Tibial artery (tissue), 4 donors: ENCODE results near the gene MOB1B.
"Not testable (repeated sequence)": the region's sequence is repeated elsewhere in the genome, so short reads cannot be mapped to it uniquely, and the experiment has no call there.

Experiments
- DNase-seq, 2 donors: peaks; one replicate each; pipeline ENCODE4 v3.0.0-alpha.2; 2019
- H3K27ac ChIP-seq, 2 donors: fragments of 200-600 bp; sonication (generic) in 1 of 2; 1 replicate in 1 of 2; 2 replicates in 1 of 2; pipeline ENCODE4 v1.5.1; 2018 to 2019; ENCODE audit warnings: mild to moderate bottlenecking in 1 of 2
- H3K27me3 ChIP-seq, 2 donors: fragments of 200-600 bp; sonication (generic) in 1 of 2; one replicate each; pipeline versions ENCODE4 v1.5.1 to v1.6.0; 2016 to 2019
- H3K36me3 ChIP-seq, 3 donors: fragments of 200-600 bp; sonication (generic) in 2 of 3; one replicate each; pipeline ENCODE4 v1.5.1; 2016 to 2019; ENCODE audit warnings: mild to moderate bottlenecking in 2 of 3
- H3K4me1 ChIP-seq, 4 donors: fragments of 200-600 bp; sonication (generic) in 2 of 4; 1 replicate in 3 of 4; 2 replicates in 1 of 4; pipeline ENCODE4 v1.5.1; 2016 to 2019
- H3K4me3 ChIP-seq, 2 donors: fragments of 200-600 bp; sonication (generic) in 1 of 2; 1 replicate in 1 of 2; 2 replicates in 1 of 2; pipeline ENCODE4 v1.5.1; 2018 to 2019; ENCODE audit warnings: mild to moderate bottlenecking in 2 of 2
- H3K9me3 ChIP-seq, 3 donors: fragments of 200-600 bp; sonication (generic) in 1 of 3; one replicate each; pipeline ENCODE4 v1.5.1; 2016 to 2019
- intact Hi-C: fragments of 100-400 bp; cut with DNase I; formaldehyde crosslinking; loops from one replicate; pipeline ENCODE4 v1.15.0; 2023; ENCODE audit warnings: low total_unique reads
- TF ChIP-seq, protein P1 (sequence below), 2 experiments: fragments of 200-600 bp in 1 of 2; fragments of 450-650 bp in 1 of 2; IDR thresholded peaks; one replicate each; pipeline ENCODE4 v1.5.1; 2017 to 2019; ENCODE audit warnings: antibody characterized with exemption in 2 of 2, mild to moderate bottlenecking in 1 of 2, moderate library complexity in 1 of 2

MOB1B gene

DNA sequence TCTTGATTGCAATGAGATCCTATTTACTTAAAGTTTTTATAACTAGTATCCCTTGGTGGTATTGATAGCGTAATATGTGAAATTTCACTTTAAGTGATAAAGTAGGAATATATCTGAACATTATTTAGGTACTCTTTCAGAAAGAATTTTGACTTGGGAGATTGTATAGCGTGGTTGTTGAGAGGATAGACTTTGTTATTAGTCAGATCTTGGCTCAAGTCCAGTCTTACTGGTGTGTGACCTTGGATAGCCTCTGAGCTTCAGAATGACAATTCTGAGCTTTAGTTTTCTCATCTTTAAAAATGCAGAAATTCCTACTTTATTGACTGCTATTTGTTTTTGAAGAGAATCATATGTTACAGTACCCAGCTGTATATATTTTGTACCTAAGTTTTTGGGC is 123.9 kb downstream of the MOB1B start:
- DNase-seq, result no peak
- Histone ChIP-seq H3K9me3 (no peaks in the 10 kb centered on the region), H3K27ac (no peak overlapping the region), H3K27me3 (no peaks in the 10 kb centered on the region), H3K36me3 (peaks cover 0 to 19% (median 13%) of the 10 kb centered on the region in 3 donors), H3K4me3 (no peak overlapping the region), H3K4me1 (peaks cover 0 to 11% (median 0%) of the 10 kb centered on the region in 4 donors)
- intact Hi-C loops, result no loop called here
- TF ChIP-seq, protein P1, sequence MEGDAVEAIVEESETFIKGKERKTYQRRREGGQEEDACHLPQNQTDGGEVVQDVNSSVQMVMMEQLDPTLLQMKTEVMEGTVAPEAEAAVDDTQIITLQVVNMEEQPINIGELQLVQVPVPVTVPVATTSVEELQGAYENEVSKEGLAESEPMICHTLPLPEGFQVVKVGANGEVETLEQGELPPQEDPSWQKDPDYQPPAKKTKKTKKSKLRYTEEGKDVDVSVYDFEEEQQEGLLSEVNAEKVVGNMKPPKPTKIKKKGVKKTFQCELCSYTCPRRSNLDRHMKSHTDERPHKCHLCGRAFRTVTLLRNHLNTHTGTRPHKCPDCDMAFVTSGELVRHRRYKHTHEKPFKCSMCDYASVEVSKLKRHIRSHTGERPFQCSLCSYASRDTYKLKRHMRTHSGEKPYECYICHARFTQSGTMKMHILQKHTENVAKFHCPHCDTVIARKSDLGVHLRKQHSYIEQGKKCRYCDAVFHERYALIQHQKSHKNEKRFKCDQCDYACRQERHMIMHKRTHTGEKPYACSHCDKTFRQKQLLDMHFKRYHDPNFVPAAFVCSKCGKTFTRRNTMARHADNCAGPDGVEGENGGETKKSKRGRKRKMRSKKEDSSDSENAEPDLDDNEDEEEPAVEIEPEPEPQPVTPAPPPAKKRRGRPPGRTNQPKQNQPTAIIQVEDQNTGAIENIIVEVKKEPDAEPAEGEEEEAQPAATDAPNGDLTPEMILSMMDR (IDR thresholded peaks at IDR 0.05), result no peak

GRCh38 chr4:71027611-71028010 is 125.4 kb downstream of the MOB1B start:
- intact Hi-C loops, result no loop called here
- Histone ChIP-seq H3K27ac (no peak overlapping the region), H3K27me3 (no peaks in the 10 kb centered on the region), H3K4me3 (no peak overlapping the region), H3K4me1 (peaks cover 0 to 11% (median 0%) of the 10 kb centered on the region in 4 donors), H3K9me3 (no peaks in the 10 kb centered on the region), H3K36me3 (peaks cover 14 to 32% (median 27%) of the 10 kb centered on the region in 3 donors)
- DNase-seq, result no peak
- TF ChIP-seq, protein P1 (IDR thresholded peaks at IDR 0.05), result no peak

GRCh38 chr4:71029504-71029903 is 127.3 kb downstream of the MOB1B start:
- intact Hi-C loops, result no loop called here
- no peaks in the 10 kb centered on the region for H3K9me3 ChIP-seq
- no peak for DNase-seq
- H3K4me3 ChIP-seq, result no peak overlapping the region
- TF ChIP-seq, protein P1 (IDR thresholded peaks at IDR 0.05), result no peak
- H3K4me1 ChIP-seq, result peaks cover 0 to 11% (median 0%) of the 10 kb centered on the region in 4 donors
- no peaks in the 10 kb centered on the region for H3K27me3 ChIP-seq
- H3K36me3 ChIP-seq, result peaks cover 23 to 39% (median 26%) of the 10 kb centered on the region in 3 donors
- H3K27ac ChIP-seq, result no peak overlapping the region

GRCh38 chr4:71032106-71032505 is 129.9 kb downstream of the MOB1B start:
- H3K27ac ChIP-seq, DNase-seq, H3K27me3 ChIP-seq, H3K9me3 ChIP-seq, H3K4me3 ChIP-seq, intact Hi-C loops, H3K4me1 ChIP-seq: not testable (repeated sequence)
- peaks cover 35 to 43% (median 42%) of the 10 kb centered on the region in 3 donors for H3K36me3 ChIP-seq
